ES-I3 (cell line): ENCODE data around the gene BRD1.
A peak's percentile ranks its signal among the peaks of the same experiment; 100 is the strongest.

Source experiments
- H3K36me3 ChIP-seq: 2 replicates; pipeline ENCODE4 v1.6.1; 2013; ENCODE audit warnings: mild to moderate bottlenecking, low read length, control low read depth, moderate library complexity; ENCODE audit not compliant: insufficient read depth
- H3K4me1 ChIP-seq: 2 replicates; pipeline ENCODE4 v1.6.1; 2013; ENCODE audit warnings: mild to moderate bottlenecking, control low read depth, low read length; ENCODE audit not compliant: insufficient read depth
- H3K9ac ChIP-seq: 2 replicates; pipeline ENCODE4 v1.6.1; 2013; ENCODE audit warnings: low read depth, mild to moderate bottlenecking, low read length, moderate library complexity
- H3K9me3 ChIP-seq: 2 replicates; pipeline ENCODE4 v1.6.1; 2013; ENCODE audit warnings: mild to moderate bottlenecking, low read length, moderate library complexity; ENCODE audit not compliant: control insufficient read depth, insufficient read depth

The BRD1 gene

GRCh38 chr22:49772692-49773091 is 55.0 kb downstream of the BRD1 start:
- Histone ChIP-seq H3K9ac (no peak overlapping the region), H3K36me3 (no peaks in the 10 kb centered on the region)

GRCh38 chr22:49771266-49772065 is 56.2 kb downstream of the BRD1 start:
- H3K4me1 ChIP-seq = no peaks in the 10 kb centered on the region
- no peaks in the 10 kb centered on the region for H3K36me3 ChIP-seq
- no peaks in the 10 kb centered on the region; the same call in 1 of the 2 replicates for H3K9me3 ChIP-seq
- peak overlapping the region; percentile 6; the same call in 1 of the 2 replicates for H3K9ac ChIP-seq

More at GRCh38 chr22:49772692-49773091, 55.0 kb downstream of the BRD1 start:
- H3K9me3 ChIP-seq = no peaks in the 10 kb centered on the region
- H3K4me1 ChIP-seq = no peaks in the 10 kb centered on the region

- no peaks in the 10 kb centered on the region; the same call in 1 of the 2 replicates for H3K9me3 ChIP-seq
- H3K36me3 ChIP-seq = no peaks in the 10 kb centered on the region
- no peaks in the 10 kb centered on the region for H3K4me1 ChIP-seq
- H3K9ac ChIP-seq = no peak overlapping the region
Measured at GRCh38 chr22:49770547-49771265, 57.0 kb downstream of the BRD1 start.

GRCh38 chr22:49769691-49770546 is 57.8 kb downstream of the BRD1 start:
- Histone ChIP-seq H3K36me3 (no peaks in the 10 kb centered on the region), H3K9ac (no peak overlapping the region), H3K4me1 (no peaks in the 10 kb centered on the region), H3K9me3 (no peaks in the 10 kb centered on the region; the same call in 1 of the 2 replicates)

GRCh38 chr22:49768951-49769690 is 58.6 kb downstream of the BRD1 start:
- Histone ChIP-seq H3K36me3 (no peaks in the 10 kb centered on the region), H3K9ac (no peak overlapping the region)

GRCh38 chr22:49768077-49768910 is 59.4 kb downstream of the BRD1 start:
- H3K4me1 ChIP-seq = no peaks in the 10 kb centered on the region
- no peaks in the 10 kb centered on the region; the same call in 1 of the 2 replicates for H3K9me3 ChIP-seq
- H3K9ac ChIP-seq = no peak overlapping the region
- H3K36me3 ChIP-seq = no peaks in the 10 kb centered on the region

More at GRCh38 chr22:49768951-49769690, 58.6 kb downstream of the BRD1 start:
- no peaks in the 10 kb centered on the region for H3K4me1 ChIP-seq
- H3K9me3 ChIP-seq = no peaks in the 10 kb centered on the region; the same call in 1 of the 2 replicates

- no peaks in the 10 kb centered on the region for H3K36me3 ChIP-seq
Measured at GRCh38 chr22:49767355-49768062, 60.2 kb downstream of the BRD1 start.

GRCh38 chr22:49765951-49766350 is 61.7 kb downstream of the BRD1 start:
- no peaks in the 10 kb centered on the region for H3K36me3 ChIP-seq
- no peak overlapping the region for H3K9ac ChIP-seq

More at GRCh38 chr22:49767355-49768062, 60.2 kb downstream of the BRD1 start:
- no peak overlapping the region for H3K9ac ChIP-seq
- H3K4me1 ChIP-seq = no peaks in the 10 kb centered on the region
- H3K9me3 ChIP-seq = no peaks in the 10 kb centered on the region; the same call in 1 of the 2 replicates

GRCh38 chr22:49765091-49765771 is 62.4 kb downstream of the BRD1 start:
- Histone ChIP-seq H3K9ac (no peak overlapping the region), H3K4me1 (no peaks in the 10 kb centered on the region), H3K36me3 (no peaks in the 10 kb centered on the region), H3K9me3 (no peaks in the 10 kb centered on the region; the same call in 1 of the 2 replicates)

More at GRCh38 chr22:49765951-49766350, 61.7 kb downstream of the BRD1 start:
- H3K9me3 ChIP-seq = no peaks in the 10 kb centered on the region; the same call in 1 of the 2 replicates
- H3K4me1 ChIP-seq = no peaks in the 10 kb centered on the region

GRCh38 chr22:49764127-49764581 is 63.5 kb downstream of the BRD1 start:
- no peaks in the 10 kb centered on the region for H3K4me1 ChIP-seq
- no peaks in the 10 kb centered on the region for H3K36me3 ChIP-seq
- H3K9ac ChIP-seq = no peak overlapping the region
- H3K9me3 ChIP-seq = no peaks in the 10 kb centered on the region; the same call in 1 of the 2 replicates

GRCh38 chr22:49763696-49764095 is 64.0 kb downstream of the BRD1 start:
- H3K4me1 ChIP-seq = no peaks in the 10 kb centered on the region
- H3K36me3 ChIP-seq = no peaks in the 10 kb centered on the region
- H3K9ac ChIP-seq = no peak overlapping the region
- H3K9me3 ChIP-seq = no peaks in the 10 kb centered on the region; the same call in 1 of the 2 replicates

- Histone ChIP-seq H3K9me3 (no peaks in the 10 kb centered on the region; the same call in 1 of the 2 replicates), H3K36me3 (no peaks in the 10 kb centered on the region), H3K9ac (no peak overlapping the region), H3K4me1 (no peaks in the 10 kb centered on the region)
Measured at GRCh38 chr22:49763138-49763537, 64.5 kb downstream of the BRD1 start.
